ENCODE results near the gene SLC39A10. TPM values are rescaled to one million over a fixed set of nuclear protein-coding genes. Genes with fewer than 3 reads are reported as not detected.

The SLC39A10 gene
- polyA plus RNA-seq, 5 donors, result 32.7 to 54.1 (median 47.5) TPM

DNA sequence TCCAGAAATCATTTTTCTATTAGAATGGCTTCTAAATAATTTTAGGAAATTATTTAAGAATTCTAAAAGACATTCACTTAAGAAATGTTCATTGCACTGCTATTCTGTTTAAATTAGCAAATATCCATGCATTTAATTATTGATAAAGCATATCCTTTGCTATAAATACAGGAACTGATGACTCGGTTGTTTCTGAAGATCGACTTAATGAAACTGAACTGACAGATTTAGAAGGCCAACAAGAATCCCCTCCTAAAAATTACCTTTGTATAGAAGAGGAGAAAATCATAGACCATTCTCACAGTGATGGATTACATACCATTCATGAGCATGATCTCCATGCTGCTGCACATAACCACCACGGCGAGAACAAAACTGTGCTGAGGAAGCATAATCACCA is 59.4 kb downstream of the SLC39A10 start:
- no peak for DNase-seq

DNA sequence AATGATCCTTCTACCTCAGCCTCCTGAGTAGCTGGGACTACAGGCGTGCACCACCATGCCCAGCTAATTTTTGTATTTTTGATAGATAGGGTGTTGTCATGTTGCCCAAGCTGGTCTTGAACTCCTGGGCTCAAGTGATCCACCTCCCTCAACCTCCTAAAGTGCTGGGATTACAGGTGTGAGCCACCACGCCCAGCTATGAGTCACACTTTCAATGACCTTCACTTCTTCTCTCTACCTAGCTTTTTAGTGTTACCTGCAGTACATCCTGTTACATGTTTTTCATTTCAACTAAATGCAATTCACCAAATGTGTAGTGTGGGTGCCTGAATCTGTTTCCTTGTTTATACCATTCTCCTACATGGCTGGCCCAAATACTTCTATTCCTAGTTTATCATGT is 64.0 kb downstream of the SLC39A10 start:
- DNase-seq, result no peak

DNA sequence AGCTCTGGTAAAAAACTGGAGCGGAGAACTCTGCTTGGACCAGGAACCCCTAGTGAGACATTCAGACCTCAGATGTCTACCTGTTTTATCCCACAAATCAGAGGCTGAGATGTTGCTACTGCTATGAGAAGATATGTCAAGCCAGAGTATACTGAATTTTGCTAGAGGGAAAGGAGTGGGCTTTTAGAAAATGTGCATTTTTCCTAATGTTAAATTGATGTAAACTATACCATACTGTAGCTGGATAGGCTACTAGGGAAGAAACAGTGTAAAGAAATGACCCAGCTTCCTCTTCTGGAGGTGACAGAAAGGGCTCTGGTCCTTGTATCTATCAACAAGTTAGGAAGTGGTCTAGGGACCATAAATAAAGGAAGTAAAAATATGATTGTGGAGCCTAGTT is 65.0 kb downstream of the SLC39A10 start:
- DNase-seq, result no peak

DNA sequence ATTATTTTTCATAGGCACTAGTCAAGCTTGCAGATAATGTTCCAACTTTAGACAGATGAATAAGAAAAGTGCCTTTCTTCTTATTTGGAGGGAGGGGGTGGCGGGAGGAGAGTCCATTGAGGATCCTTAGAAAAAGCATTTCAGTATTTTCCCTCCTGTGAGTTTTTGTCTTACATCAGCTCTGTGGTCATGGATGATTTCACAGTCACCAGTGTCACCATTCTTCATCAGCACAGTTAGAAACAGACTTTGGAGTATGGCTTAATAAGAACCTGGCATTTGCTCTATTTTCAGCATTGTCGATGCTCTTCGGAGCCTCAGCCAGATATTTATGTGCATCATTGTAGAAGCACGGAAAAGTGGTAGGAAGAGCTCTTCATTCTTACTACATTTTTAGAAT is 70.1 kb downstream of the SLC39A10 start:
- no peak for DNase-seq

DNA sequence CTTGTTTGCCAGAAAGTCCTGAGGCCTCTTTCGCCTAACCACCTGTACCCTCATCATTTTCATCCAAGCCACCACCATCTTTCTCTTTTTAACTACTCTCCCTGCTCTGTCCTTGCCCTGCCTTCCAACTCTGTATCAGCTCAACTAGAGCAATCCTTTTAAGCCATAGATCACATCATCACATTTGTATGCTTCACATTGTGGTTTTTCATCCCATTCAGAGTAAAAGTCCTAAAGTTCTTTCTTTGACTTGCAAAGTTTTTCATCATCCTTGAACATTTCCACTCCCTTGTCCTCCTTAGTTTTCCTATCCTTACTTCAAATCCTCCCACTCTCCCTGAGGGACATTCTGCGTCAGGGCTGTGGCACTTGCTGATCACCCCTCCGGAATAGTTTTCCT is 73.9 kb downstream of the SLC39A10 start:
- DNase-seq, result no peak

DNA sequence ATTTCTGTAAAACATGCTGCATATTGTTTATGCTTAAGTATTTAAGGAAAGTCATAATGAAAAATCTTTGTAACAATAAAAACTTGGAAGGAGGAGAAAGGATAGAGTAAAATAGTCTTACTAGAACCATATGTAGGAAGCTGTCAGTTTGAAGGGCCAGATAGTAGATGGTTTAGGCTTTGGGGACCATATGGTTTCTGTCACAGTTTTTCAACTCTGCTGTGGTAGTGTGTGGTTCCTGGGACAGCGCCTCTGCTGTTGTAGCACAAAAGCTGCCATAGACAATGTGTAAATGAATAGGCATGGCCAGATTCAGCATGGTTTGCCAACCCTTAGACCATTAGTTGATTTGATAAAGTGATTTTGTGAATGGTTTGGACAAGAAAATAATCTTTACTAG is 75.5 kb downstream of the SLC39A10 start:
- DNase-seq, result no peak

DNA sequence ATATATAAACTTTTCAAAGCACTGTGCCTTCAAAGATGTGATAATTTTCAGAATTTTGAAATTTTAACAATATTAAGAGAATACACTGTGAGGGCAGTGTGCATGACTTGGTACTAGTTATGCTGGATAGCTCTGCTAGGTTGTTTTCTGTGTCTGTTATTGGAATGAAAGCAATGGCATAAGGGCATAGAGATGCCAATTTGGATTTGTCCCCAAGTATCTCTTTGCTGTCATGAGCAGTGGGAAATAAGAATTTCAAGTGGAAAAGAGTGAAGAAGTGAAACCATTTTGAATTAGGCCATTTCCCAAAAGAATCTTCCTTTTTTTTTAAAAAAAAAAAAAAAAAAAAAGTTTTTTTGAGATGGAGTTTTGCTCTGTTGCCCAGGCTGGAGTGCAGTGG is 76.8 kb downstream of the SLC39A10 start:
- DNase-seq, result no peak

DNA sequence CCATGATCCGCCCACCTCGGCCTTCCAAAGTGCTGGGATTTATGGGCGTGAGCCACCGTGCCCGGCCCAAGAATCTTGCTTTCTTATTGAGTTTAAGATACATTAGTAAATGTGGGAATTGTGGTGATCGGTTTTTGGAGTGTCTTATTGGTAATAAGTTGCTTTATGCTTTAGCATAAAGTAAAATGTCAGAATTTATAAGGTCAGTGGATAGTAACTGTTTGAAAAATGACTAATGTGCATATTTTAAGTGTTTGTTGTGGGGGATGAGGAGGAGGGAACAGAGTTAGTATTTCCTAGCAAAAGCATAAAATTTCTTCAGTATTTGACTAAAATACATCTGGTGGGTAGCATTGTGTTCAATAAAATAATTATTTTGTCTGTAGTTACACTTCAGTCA is 77.4 kb downstream of the SLC39A10 start:
- DNase-seq, result no peak

DNA sequence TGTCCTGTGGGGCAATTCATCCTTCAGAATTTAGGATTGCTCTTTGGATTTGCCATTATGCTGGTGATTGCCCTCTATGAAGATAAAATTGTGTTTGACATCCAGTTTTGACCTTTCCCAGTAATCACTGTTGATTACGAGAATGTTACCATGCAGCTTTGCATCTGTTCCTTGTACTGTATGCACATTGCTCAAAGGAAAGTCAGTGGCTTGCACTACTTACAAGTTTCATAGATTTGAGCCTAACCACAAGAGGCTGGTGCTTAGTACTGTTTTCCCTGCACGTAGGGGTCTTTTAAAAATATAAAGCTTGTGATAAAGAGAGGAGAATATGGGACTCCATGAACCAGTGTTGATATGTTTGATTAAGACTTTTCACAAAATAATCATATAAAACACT is 77.9 kb downstream of the SLC39A10 start:
- no peak for DNase-seq

DNA sequence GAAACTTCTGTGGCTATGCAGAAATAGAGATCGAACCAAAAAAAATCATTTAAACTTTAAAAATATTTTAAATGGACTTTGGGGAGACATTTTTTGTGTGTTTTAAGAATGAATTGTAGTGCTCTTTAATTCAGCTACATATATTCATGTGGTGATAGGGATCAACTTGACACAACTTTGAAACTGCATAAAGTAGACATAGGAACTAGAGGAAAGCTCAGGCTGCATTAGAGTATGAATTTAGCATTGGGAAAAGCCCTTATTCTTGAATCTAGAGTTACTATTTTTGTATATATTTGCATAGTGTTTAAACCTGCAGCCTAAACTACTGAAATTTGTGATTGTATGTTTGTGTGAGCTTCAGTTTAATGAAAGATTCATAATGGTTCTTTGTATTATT is 78.3 kb downstream of the SLC39A10 start:
- DNase-seq, result no peak

DNA sequence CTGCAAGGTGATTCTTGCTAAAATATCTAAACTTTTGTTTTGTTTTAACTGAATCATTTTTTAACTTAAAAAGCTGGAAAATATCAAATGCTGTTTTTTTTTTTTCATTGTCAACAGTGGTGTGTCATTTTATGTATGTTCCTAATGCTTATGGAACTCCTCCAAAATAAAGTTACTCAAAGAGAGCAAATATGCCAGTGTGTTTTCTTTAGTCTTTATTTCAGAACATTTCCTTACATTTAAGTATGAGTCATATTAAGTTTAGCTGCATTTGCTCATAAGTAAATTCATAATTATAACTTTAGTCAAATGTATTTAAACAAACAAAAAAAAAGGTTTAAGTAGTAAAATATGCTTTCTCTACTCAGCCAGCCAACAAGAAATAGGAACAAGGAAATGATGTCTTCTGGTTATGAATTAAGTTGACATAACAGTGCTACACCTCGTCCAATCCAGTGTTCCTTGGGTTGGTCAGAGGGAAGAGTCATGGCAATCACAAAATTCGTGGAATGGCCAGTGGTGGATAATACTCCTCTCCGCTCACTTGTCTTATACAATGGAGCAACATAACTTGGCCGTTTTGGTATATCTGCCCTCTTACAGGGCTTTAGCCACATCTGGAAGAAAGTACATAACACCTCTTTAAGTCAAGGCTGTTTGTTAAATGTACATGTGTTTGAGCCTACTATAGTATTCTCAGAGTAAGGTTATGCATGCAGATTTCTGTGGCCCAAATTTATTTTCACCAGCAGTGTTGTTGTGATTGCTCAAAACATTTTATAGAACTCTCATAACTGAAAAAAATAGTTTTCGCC is 80.7 kb downstream of the SLC39A10 start:
- peak; percentile 14 to 34 for DNase-seq

DNA sequence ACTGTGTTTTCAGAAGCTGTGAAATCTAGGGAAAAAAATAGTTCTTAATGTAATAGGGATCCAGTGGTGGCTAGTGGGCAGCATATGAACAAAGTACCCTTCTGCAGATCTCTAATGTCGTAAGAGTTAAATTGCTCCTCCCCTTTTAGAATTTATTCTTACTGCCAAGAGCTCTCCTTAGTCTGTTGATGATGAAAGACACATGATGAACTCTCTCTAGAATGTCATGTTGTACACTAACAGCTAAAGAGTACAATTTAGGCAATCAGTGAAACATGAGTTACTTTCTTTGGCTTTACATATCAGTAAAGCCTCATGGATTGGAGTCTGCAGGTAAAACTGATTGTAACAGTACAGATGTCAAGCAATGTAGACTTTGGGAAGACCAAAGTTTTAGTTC is 84.2 kb downstream of the SLC39A10 start:
- no peak for DNase-seq

DNA sequence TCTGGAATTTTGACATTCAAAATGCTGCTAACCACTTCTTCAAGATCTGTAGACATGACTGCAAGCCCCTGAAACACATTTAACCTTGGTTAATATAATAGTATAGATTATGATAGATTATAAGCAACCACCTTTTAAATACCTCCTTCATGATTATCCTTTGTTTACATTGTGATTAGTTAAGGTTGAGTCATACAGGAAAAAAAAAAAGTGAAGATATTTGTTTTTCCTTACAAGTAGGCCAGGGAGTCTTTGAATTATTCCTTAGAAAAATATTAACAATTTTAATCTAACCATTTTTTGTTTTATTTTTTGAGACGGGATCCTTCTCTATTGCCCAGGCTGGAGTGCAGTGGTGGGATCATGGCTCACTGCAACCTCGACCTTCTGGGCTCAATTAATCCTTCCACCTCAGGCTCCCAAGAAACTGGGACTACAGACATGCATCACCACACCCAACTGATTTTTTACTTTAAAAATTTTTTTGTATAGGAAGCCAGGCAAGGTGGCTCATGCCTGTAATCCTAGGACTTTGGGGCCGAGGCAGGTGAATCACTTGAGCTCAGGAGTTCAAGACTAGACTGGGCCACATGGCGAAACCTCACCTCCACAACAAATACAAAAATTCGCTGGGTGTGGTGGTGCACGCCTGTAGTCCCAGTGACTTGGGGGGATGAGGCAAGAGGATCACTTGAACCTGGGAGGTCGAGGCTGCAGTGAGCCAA is 99.4 kb downstream of the SLC39A10 start:
- no peak for DNase-seq

DNA sequence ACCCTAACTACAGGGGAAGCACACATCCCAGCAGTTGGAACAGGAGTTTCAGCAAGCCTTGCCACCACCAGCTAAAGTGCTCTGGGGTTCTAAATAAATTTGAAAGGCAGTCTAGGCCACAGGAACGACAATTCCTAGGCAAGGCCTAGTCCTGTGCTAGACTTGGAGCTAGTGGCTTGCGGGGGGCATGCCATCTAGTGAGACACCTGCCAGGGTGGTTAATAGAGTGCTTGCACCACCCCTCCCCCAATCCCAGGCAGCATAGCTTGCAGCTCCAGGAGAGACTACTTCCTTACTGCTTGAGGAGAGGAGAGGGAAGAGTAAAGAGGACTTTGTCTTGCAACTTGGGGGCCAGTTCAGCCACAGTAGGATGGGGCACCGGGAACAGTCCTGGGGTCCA is 101.8 kb downstream of the SLC39A10 start:
- no peak for DNase-seq

DNA sequence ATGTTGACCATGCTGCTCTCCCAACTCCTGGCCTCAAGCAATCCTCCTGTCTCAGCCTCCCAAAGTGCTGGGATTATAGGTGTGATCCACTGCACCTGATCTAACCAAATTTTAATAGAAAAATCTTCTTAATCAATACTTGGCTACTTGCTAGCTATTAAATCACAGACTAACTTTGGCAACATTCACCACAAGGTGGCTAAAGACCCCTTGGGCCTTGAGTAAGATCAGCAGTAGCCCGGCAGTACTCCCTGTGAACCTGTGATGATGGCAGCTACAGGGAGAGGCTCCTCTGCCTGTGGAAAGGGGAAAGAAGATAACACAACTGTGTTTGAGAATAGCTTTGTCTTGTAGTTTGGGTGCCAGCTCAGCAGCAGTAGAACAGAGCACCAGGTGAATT is 102.9 kb downstream of the SLC39A10 start:
- DNase-seq, result no peak

DNA sequence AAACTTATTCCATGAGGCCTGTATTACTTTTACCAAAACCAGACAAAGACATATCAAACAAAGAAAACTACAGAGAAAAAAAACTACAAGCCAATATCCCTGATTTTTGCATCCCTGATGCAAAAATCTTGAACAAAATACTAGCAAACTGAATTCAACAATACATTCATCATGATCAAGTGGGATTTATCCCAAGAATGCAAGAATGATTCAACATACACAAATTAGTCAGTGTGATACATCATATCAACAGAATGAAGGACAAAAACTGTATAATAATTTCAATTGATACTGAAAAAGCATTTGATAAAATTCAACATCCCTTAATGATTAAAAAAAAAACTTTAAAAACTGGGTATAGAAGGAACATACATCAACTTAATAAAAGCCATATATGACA is 106.8 kb downstream of the SLC39A10 start:
- DNase-seq, result no peak

DNA sequence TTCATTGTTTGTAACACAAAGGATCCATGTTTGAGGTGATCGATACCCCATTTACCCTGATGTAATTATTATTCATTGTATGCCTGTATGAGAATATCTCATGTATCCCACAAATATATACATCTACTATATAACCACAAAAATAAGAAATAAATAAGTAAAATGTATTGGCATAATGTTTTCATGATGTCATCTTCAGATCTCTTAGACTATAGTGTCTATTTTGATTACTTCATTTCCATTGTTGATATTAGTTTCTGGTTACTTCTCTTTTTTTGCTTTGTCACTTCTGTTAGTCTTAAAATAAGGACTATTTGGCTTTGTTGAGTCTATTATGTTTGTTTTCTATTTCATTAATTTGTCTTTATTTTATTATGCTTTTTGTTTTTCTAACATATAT is 109.7 kb downstream of the SLC39A10 start:
- DNase-seq, result no peak

DNA sequence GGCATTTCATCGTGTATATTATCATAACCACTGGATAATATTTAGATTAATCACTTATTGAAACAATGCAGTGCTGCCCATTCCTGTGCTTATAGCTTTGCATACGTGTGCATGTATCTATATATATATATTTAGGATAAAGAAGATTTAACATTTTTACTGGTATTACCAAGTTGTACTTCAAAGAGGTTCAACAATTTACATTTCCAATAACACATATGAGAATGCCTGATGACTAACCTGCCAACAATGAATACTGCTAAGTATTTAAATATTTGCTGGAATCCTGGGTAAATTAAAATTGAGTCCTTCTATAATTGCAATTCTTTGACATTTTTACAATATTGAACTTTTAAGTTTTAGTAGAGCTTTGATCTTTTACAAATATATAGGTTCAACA is 111.4 kb downstream of the SLC39A10 start:
- DNase-seq, result no peak

DNA sequence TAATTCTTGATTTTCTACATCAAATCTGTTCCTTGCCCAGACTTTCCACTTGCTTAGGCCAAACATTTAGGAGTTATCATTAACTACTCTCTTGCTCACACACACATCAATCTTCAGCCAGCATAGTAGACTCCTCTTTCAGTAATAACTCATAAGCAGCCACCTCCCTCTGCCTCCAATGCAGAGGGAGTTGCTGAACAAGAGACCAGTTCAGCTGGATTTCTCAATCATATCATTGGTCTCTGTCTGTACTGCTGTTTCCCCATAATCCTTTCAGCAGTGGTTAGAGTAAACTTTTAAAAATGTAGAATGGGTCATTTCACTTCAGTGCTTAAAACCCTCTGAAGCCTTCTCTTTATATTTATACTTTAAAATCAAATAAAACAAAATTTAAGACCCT is 112.9 kb downstream of the SLC39A10 start:
- no peak for DNase-seq

DNA sequence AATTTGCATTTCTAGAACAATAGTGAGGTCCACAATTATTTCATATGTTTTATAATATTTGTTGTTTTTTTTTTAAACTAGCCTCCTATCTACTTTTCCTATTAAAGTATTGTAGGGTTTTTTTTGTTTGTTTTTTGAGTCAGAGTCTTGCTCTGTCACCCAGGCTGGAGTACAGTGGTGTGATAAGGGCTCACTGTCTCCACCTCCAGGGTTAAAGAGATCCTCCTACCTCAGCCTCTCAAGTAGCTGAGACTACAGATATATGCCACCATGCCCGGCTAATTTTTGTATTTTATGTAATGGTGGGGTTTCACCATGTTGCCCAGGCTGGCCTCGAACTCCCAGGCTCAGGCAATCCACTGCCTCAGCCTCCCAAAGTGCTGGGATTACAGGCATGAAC is 122.5 kb downstream of the SLC39A10 start:
- no peak for DNase-seq

DNA sequence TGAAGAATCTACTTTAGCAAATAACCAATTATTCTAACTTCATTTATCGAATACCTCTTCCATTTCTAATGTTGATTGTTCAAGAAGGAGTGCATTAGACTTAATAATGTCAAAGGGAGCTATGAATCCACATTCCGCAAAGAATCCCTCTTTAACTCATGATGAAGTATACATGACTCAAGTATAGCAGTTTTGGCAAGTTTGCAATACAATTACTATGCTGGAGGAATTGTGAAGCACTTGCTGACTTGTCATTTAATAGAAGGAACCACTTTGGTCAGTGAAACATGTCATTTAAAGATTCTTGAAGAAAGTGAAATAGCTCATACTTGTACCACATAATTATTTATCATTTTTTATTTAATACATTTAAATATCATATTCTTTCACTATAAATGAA is 125.1 kb downstream of the SLC39A10 start:
- no peak for DNase-seq
